ENCODE measurements around the gene ABCA2.

The ABCA2 gene

GRCh38 chr9:137044037-137044436 is 16.0 kb upstream of the ABCA2 start:
- TF ChIP-seq PKNOX1 (IDR thresholded peaks at IDR 0.05) (no peak), FOXK2 (IDR thresholded peaks at IDR 0.05) (no peak), FOXA1 (IDR thresholded peaks at IDR 0.05) (no peak), BHLHE40 (IDR thresholded peaks at IDR 0.05; ENCODE audit: borderline replicate concordance) (no peak), TARDBP (IDR thresholded peaks at IDR 0.05) (no peak), HDGF (IDR thresholded peaks at IDR 0.05; ENCODE audit: borderline replicate concordance) (no peak), CTBP1 (IDR thresholded peaks at IDR 0.05; ENCODE audit: borderline replicate concordance) (no peak)
- ChIA-PET CTCF (interaction anchor here (2.5 kb wide), 1 partner anchor 9 kb away, joined by 13 read pairs; no protein-coding TSS in a partner anchor), POLR2A (interaction anchor here (1.1 kb wide), 1 partner anchor 15 kb away, joined by 4 read pairs; no protein-coding TSS in a partner anchor)
- no peak for DNase-seq (ENCODE audit: extremely low spot score)

GRCh38 chr9:137042751-137043727 is 15.0 kb upstream of the ABCA2 start:
- DNase-seq (ENCODE audit: extremely low spot score), result no peak
- CTCF ChIA-PET, result interaction anchor here (2.5 kb wide), 1 partner anchor 8 kb away, joined by 13 read pairs; no protein-coding TSS in a partner anchor
- TF ChIP-seq PKNOX1 (IDR thresholded peaks at IDR 0.05), result no peak
- no peak for TF ChIP-seq ZNF384 (IDR thresholded peaks at IDR 0.05)
- no peak for TF ChIP-seq ARNT (IDR thresholded peaks at IDR 0.05)
- TF ChIP-seq L3MBTL2 (conservative IDR thresholded peaks at IDR 0.05), result no peak
- no peak for TF ChIP-seq TARDBP (IDR thresholded peaks at IDR 0.05)
- TF ChIP-seq LEF1 (IDR thresholded peaks at IDR 0.05; ENCODE audit: borderline replicate concordance), result no peak
- TF ChIP-seq SUZ12 (IDR thresholded peaks at IDR 0.05), result no peak
- no peak for TF ChIP-seq FOXA1 (IDR thresholded peaks at IDR 0.05)
- TF ChIP-seq ELF4 (IDR thresholded peaks at IDR 0.05), result no peak
- TF ChIP-seq CTBP1 (IDR thresholded peaks at IDR 0.05; ENCODE audit: borderline replicate concordance), result no peak
- no peak for TF ChIP-seq FOXK2 (IDR thresholded peaks at IDR 0.05)
- no peak for TF ChIP-seq BHLHE40 (IDR thresholded peaks at IDR 0.05; ENCODE audit: borderline replicate concordance)
- no peak for TF ChIP-seq SP1 (IDR thresholded peaks at IDR 0.05)
- TF ChIP-seq NFRKB (IDR thresholded peaks at IDR 0.05), result no peak
- no peak for TF ChIP-seq HDGF (IDR thresholded peaks at IDR 0.05; ENCODE audit: borderline replicate concordance)
- POLR2A ChIA-PET, result no interaction called here

GRCh38 chr9:137041124-137041523 is 13.1 kb upstream of the ABCA2 start:
- CTCF ChIA-PET, result no interaction called here
- POLR2A ChIA-PET, result no interaction called here
- TF ChIP-seq L3MBTL2 (conservative IDR thresholded peaks at IDR 0.05) (no peak), SP1 (IDR thresholded peaks at IDR 0.05) (no peak), NFRKB (IDR thresholded peaks at IDR 0.05) (no peak), FOXK2 (IDR thresholded peaks at IDR 0.05) (no peak), FOXM1 (IDR thresholded peaks at IDR 0.05; ENCODE audit: borderline replicate concordance) (no peak), TARDBP (IDR thresholded peaks at IDR 0.05) (no peak), ARNT (IDR thresholded peaks at IDR 0.05) (no peak), ELF4 (IDR thresholded peaks at IDR 0.05) (no peak), CTBP1 (IDR thresholded peaks at IDR 0.05; ENCODE audit: borderline replicate concordance) (no peak), LEF1 (IDR thresholded peaks at IDR 0.05; ENCODE audit: borderline replicate concordance) (no peak), FOXA1 (IDR thresholded peaks at IDR 0.05) (no peak), ZNF384 (IDR thresholded peaks at IDR 0.05) (no peak), SUZ12 (IDR thresholded peaks at IDR 0.05) (no peak), PKNOX1 (IDR thresholded peaks at IDR 0.05) (no peak), HDGF (IDR thresholded peaks at IDR 0.05; ENCODE audit: borderline replicate concordance) (no peak), BHLHE40 (IDR thresholded peaks at IDR 0.05; ENCODE audit: borderline replicate concordance) (no peak)
- DNase-seq (ENCODE audit: extremely low spot score), result no peak

GRCh38 chr9:137040568-137040967 is 12.5 kb upstream of the ABCA2 start:
- no peak for DNase-seq (ENCODE audit: extremely low spot score)
- no peak for TF ChIP-seq HDGF (IDR thresholded peaks at IDR 0.05; ENCODE audit: borderline replicate concordance)
- no peak for TF ChIP-seq NFRKB (IDR thresholded peaks at IDR 0.05)
- ChIA-PET CTCF (no interaction called here), POLR2A (no interaction called here)

- DNase-seq (ENCODE audit: extremely low spot score), result no peak
- TF ChIP-seq ZNF384 (IDR thresholded peaks at IDR 0.05) (no peak), FOXA1 (IDR thresholded peaks at IDR 0.05) (no peak), PKNOX1 (IDR thresholded peaks at IDR 0.05) (no peak)
- POLR2A ChIA-PET, result no interaction called here
- CTCF ChIA-PET, result no interaction called here
Observed at GRCh38 chr9:137039611-137040366, 11.8 kb upstream of the ABCA2 start.
